Neural cell (in vitro differentiated cells): ENCODE data around the gene INPP4B. TPM values are rescaled to one million over a fixed set of nuclear protein-coding genes. Genes with fewer than 3 reads are reported as not detected.

ENCODE experiments used
- H2AFZ ChIP-seq: fragments of 200-600, 300-800 bp; sonication (generic), shearing (Covaris generic); 2 replicates; pipeline ENCODE4 v1.6.0; 2014; ENCODE audit warnings: low read depth, mild to moderate bottlenecking, antibody characterized with exemption, low read length, moderate library complexity
- H3F3A ChIP-seq: fragments of 200-600 bp; shearing (Covaris generic); 2 replicates; pipeline ENCODE4 v1.6.1; 2016; ENCODE audit warnings: mild to moderate bottlenecking, moderate library complexity, mixed read lengths, antibody characterized with exemption, low read length; ENCODE audit not compliant: insufficient read depth, poor library complexity, severe bottlenecking
- H3K27ac ChIP-seq: fragments of 200-600, 300-800 bp; sonication (generic), shearing (Covaris generic); 2 replicates; pipeline ENCODE4 v1.5.1; 2014; ENCODE audit warnings: mild to moderate bottlenecking, low read length, moderate library complexity
- H3K27me3 ChIP-seq: fragments of 300-800, 200-600 bp; sonication (generic), shearing (Covaris generic); 2 replicates; pipeline ENCODE4 v1.6.0; 2014; ENCODE audit warnings: mild to moderate bottlenecking, low read depth, low read length, moderate library complexity; ENCODE audit not compliant: insufficient read depth
- H3K36me3 ChIP-seq: fragments of 300-800, 200-600 bp; sonication (generic), shearing (Covaris generic); 2 replicates; pipeline ENCODE4 v1.5.1; 2014; ENCODE audit warnings: mild to moderate bottlenecking, antibody characterized with exemption, low read length, moderate library complexity; ENCODE audit not compliant: insufficient read depth
- H3K4me2 ChIP-seq: fragments of 300-800, 200-600 bp; sonication (generic), shearing (Covaris generic); 2 replicates; pipeline ENCODE4 v1.6.0; 2014; ENCODE audit warnings: mild to moderate bottlenecking, low read length
- H3K4me3 ChIP-seq: fragments of 300-800, 200-600 bp; sonication (generic), shearing (Covaris generic); 2 replicates; pipeline ENCODE4 v1.5.1; 2014; ENCODE audit warnings: mild to moderate bottlenecking, low read length, moderate library complexity
- H3K79me2 ChIP-seq: fragments of 200-600 bp; shearing (Covaris generic); replicated peaks from 2 replicates; pipeline ENCODE4 v1.6.0; 2014; ENCODE audit warnings: mild to moderate bottlenecking, low read length, moderate library complexity; ENCODE audit not compliant: insufficient read depth
- H3K9ac ChIP-seq: fragments of 300-800, 200-600 bp; sonication (generic), shearing (Covaris generic); 2 replicates; pipeline ENCODE4 v1.6.1; 2016; ENCODE audit warnings: mild to moderate bottlenecking, low read length, mixed read lengths
- H3K9me2 ChIP-seq: fragments of 200-600 bp; shearing (Covaris generic); 2 replicates; pipeline ENCODE4 v1.6.1; 2016; ENCODE audit warnings: mild to moderate bottlenecking, low read length, mixed read lengths; ENCODE audit not compliant: insufficient read depth
- H3K9me3 ChIP-seq: fragments of 200-600, 300-800 bp; sonication (generic), shearing (Covaris generic); 2 replicates; pipeline ENCODE4 v1.6.1; 2016; ENCODE audit warnings: mild to moderate bottlenecking, mixed run types, low read length, moderate library complexity, mixed read lengths
- H4K20me1 ChIP-seq: fragments of 200-600 bp; shearing (Covaris generic); 2 replicates; pipeline ENCODE4 v1.6.1; 2016; ENCODE audit warnings: mild to moderate bottlenecking, mixed run types; ENCODE audit not compliant: insufficient read depth
- CTCF ChIP-seq: fragments of 450-650 bp; IDR thresholded peaks from 2 replicates; pipeline ENCODE4 v1.5.1; 2014; ENCODE audit warnings: antibody characterized with exemption, mild to moderate bottlenecking, moderate library complexity; ENCODE audit not compliant: poor library complexity, severe bottlenecking
- EP300 ChIP-seq: fragments of 450-650 bp; conservative IDR thresholded peaks from 2 replicates; pipeline ENCODE4 v1.6.1; 2014; ENCODE audit warnings: antibody characterized with exemption, mild to moderate bottlenecking, moderate library complexity; ENCODE audit not compliant: poor library complexity, severe bottlenecking
- MXI1 ChIP-seq: fragments of 450-650 bp; conservative IDR thresholded peaks from 2 replicates; pipeline ENCODE4 v1.6.1; 2014; ENCODE audit warnings: antibody characterized with exemption, mild to moderate bottlenecking; ENCODE audit not compliant: poor library complexity, severe bottlenecking
- POLR2AphosphoS5 ChIP-seq: IDR thresholded peaks from 2 replicates; pipeline ENCODE4 v1.6.1; 2012
- RAD21 ChIP-seq: fragments of 450-650 bp; conservative IDR thresholded peaks from 2 replicates; pipeline ENCODE4 v1.6.1; 2014; ENCODE audit warnings: antibody characterized with exemption, mild to moderate bottlenecking, moderate library complexity
- REST ChIP-seq: IDR thresholded peaks from 2 replicates; pipeline ENCODE4 v1.6.1; 2012; ENCODE audit warnings: borderline replicate concordance
- SMC3 ChIP-seq: fragments of 450-650 bp; conservative IDR thresholded peaks from 2 replicates; pipeline ENCODE4 v1.6.1; 2014; ENCODE audit warnings: antibody characterized with exemption, mild to moderate bottlenecking, moderate library complexity; ENCODE audit not compliant: poor library complexity
- polyA plus RNA-seq: library from polyadenylated mRNA; depleted of rRNA; stranded (reverse); fragments of >200 nt; gene quantifications from 2 replicates; pipeline ENCODE4 v1.2.3, GENCODE V29; 2014

The INPP4B gene
- polyA plus RNA-seq, 1 donor from 2014 or later, result 0.30 TPM

GRCh38 chr4:142698552-142698951, 147.5 kb downstream of the INPP4B start:
- Histone ChIP-seq H3K79me2 (no peaks in the 10 kb centered on the region), H3K9ac (no peak overlapping the region), H3K9me2 (no peaks in the 10 kb centered on the region), H3K27ac (no peak overlapping the region), H3K4me2 (no peak overlapping the region), H2AFZ (no peak overlapping the region), H4K20me1 (no peaks in the 10 kb centered on the region), H3K27me3 (no peaks in the 10 kb centered on the region), H3K9me3 (no peaks in the 10 kb centered on the region), H3F3A (no peaks in the 10 kb centered on the region), H3K36me3 (no peaks in the 10 kb centered on the region), H3K4me3 (no peak overlapping the region)
- TF ChIP-seq EP300 (no peak), RAD21 (no peak), POLR2AphosphoS5 (no peak), REST (no peak), MXI1 (no peak)

GRCh38 chr4:142697928-142698327, 148.2 kb downstream of the INPP4B start:
- no peak overlapping the region for H3K27ac ChIP-seq
- TF ChIP-seq RAD21 (no peak), POLR2AphosphoS5 (no peak), REST (no peak), EP300 (no peak), SMC3 (no peak), CTCF (no peak), MXI1 (no peak)

More at GRCh38 chr4:142697928-142698327, 148.2 kb downstream of the INPP4B start:
- no peaks in the 10 kb centered on the region for H3K9me3 ChIP-seq
- H3K36me3 ChIP-seq, result no peaks in the 10 kb centered on the region
- H3K4me2 ChIP-seq, result no peak overlapping the region
- no peaks in the 10 kb centered on the region for H3K27me3 ChIP-seq
- H3F3A ChIP-seq, result no peaks in the 10 kb centered on the region
- no peaks in the 10 kb centered on the region for H3K9me2 ChIP-seq
- no peak overlapping the region for H3K9ac ChIP-seq
- H3K79me2 ChIP-seq, result no peaks in the 10 kb centered on the region
- no peak overlapping the region for H3K4me3 ChIP-seq
- H4K20me1 ChIP-seq, result no peaks in the 10 kb centered on the region
- no peak overlapping the region for H2AFZ ChIP-seq
